K562 (cell line): ENCODE data around the gene RFPL3. TPM values are rescaled to one million over a fixed set of nuclear protein-coding genes. Genes with fewer than 3 reads are reported as not detected.

Source experiments
- ATAC-seq: fragments of 200-7000 bp; cut with Tn5 transposase; 3 replicates; pipeline ENCODE4 v1.9.1; 2020; ENCODE audit warnings: moderate library complexity
- BruUV-seq: library from RNA; stranded (reverse); fragments of 400-500 nt; replicated peaks from 2 replicates; lab custom pipeline; 2021; lab: Mats Ljungman, UMichigan
- CTCF ChIA-PET: fragments of 300-600 bp; formaldehyde crosslinking; extraction: SDS; loops from one replicate; lab custom pipeline; 2021; ENCODE audit warnings: low intra/inter-chr PET ratio; lab: Yijun Ruan, JAX
- POLR2A ChIA-PET: fragments of 300-600, 350-650 bp; sonication (Branson Sonifier 250); formaldehyde crosslinking; extraction: SDS; loops from one replicate; lab custom pipeline; 2021; ENCODE audit warnings: antibody characterized with exemption, inconsistent platforms; lab: Yijun Ruan, JAX
- DNase-seq, 4 experiments: peaks; one replicate each; pipeline versions ENCODE4 v3.0.0 to v3.0.0-alpha.2; 2011 to 2018; ENCODE audit warnings: low spot score in 3 of 4, mixed read lengths in 3 of 4; ENCODE audit errors: extremely low read depth in 1 of 4
- FAIRE-seq: peaks from 2 replicates; lab custom pipeline; 2011; peaks lifted over from hg19 to GRCh38; lab: Jason Lieb, UNC
- H2AFZ ChIP-seq: 2 replicates; pipeline ENCODE4 v1.6.0; 2011; ENCODE audit warnings: low read depth, low read length, control low read depth, inconsistent platforms
- H3K27ac ChIP-seq: fragments of 200-600 bp; 3 replicates; pipeline ENCODE4 v1.8.0; 2011; ENCODE audit warnings: low read depth, mild to moderate bottlenecking, control low read depth, inconsistent platforms, low read length, moderate library complexity, mixed read lengths; ENCODE audit errors: extremely low read depth
- H3K27me3 ChIP-seq, 2 experiments: fragments of 300-600 bp in 1 of 2; 2 replicates in 1 of 2; 3 replicates in 1 of 2; pipeline versions ENCODE4 v1.6.0 to v1.8.0; 2011; ENCODE audit warnings: inconsistent platforms in 2 of 2, low read length in 2 of 2, mild to moderate bottlenecking in 1 of 2, mixed read lengths in 1 of 2, moderate library complexity in 1 of 2; ENCODE audit not compliant: control insufficient read depth in 2 of 2, insufficient read depth in 2 of 2
- H3K36me3 ChIP-seq: fragments of 300-600 bp; 3 replicates; pipeline ENCODE4 v1.8.0; 2011; ENCODE audit warnings: mild to moderate bottlenecking, low read length, inconsistent platforms; ENCODE audit not compliant: control insufficient read depth, insufficient read depth
- H3K4me1 ChIP-seq, 2 experiments: fragments of 200-600 bp in 1 of 2; replicated peaks in 1 of 2; 2 replicates in 1 of 2; 3 replicates in 1 of 2; pipeline versions ENCODE4 v1.5.1 to v1.8.0; 2011; ENCODE audit warnings: inconsistent platforms in 2 of 2, low read length in 2 of 2, mild to moderate bottlenecking in 1 of 2, mixed read lengths in 1 of 2, moderate library complexity in 1 of 2; ENCODE audit not compliant: control insufficient read depth in 2 of 2, insufficient read depth in 2 of 2
- H3K4me2 ChIP-seq: 2 replicates; pipeline ENCODE4 v1.6.1; 2011; ENCODE audit warnings: low read length, control low read depth, inconsistent platforms, mixed read lengths; ENCODE audit not compliant: insufficient read depth
- H3K4me3 ChIP-seq: fragments of 200-600 bp; sonication (generic), shearing (Covaris generic); 2 replicates; pipeline ENCODE4 v1.5.1; 2016; ENCODE audit warnings: control low read depth, inconsistent platforms
- H3K79me2 ChIP-seq: fragments of 200-600 bp; 3 replicates; pipeline ENCODE4 v1.8.0; 2011; ENCODE audit warnings: low read length, inconsistent platforms; ENCODE audit not compliant: control insufficient read depth, insufficient read depth
- H3K9ac ChIP-seq, 2 experiments: 2 replicates each; pipeline versions ENCODE4 v1.6.0 to v1.6.1; 2011; ENCODE audit warnings: low read depth in 2 of 2, low read length in 2 of 2, control low read depth in 1 of 2, inconsistent platforms in 1 of 2, mild to moderate bottlenecking in 1 of 2, mixed read lengths in 1 of 2; ENCODE audit not compliant: insufficient read depth in 1 of 2
- H3K9me1 ChIP-seq: one replicate; pipeline ENCODE4 v1.6.0; 2011; ENCODE audit warnings: inconsistent platforms, mild to moderate bottlenecking, low read length, moderate library complexity; ENCODE audit not compliant: control insufficient read depth, insufficient read depth
- H3K9me3 ChIP-seq: replicated peaks from 2 replicates; pipeline ENCODE4 v1.5.1; 2011; ENCODE audit warnings: low read depth, low read length, inconsistent platforms; ENCODE audit not compliant: control insufficient read depth, insufficient read depth
- H4K20me1 ChIP-seq: replicated peaks from 2 replicates; pipeline ENCODE4 v1.6.1; 2011; ENCODE audit warnings: low read length, inconsistent platforms, mixed read lengths; ENCODE audit not compliant: control insufficient read depth, insufficient read depth
- BDP1 ChIP-seq: IDR thresholded peaks from 3 replicates; pipeline ENCODE4 v1.6.1; 2011; ENCODE audit not compliant: insufficient read length, insufficient read depth
- ZC3H11A ChIP-seq: IDR thresholded peaks from 2 replicates; pipeline ENCODE4 v1.6.1; 2012; ENCODE audit warnings: low read depth, low read length, improper control_type of control experiment
- ZNF699 ChIP-seq: fragments of 250-450 bp; sonication (Bioruptor Pico); IDR thresholded peaks from 2 replicates; pipeline ENCODE4 v1.8.0; 2021; ENCODE audit warnings: mild to moderate bottlenecking, moderate library complexity; ENCODE audit not compliant: insufficient replicate concordance
- ZNF75A ChIP-seq: fragments of 450-650 bp; formaldehyde crosslinking; IDR thresholded peaks from 2 replicates; pipeline ENCODE4 v1.4.0; 2020; ENCODE audit warnings: mild to moderate bottlenecking
- WGBS: fragments of 100-300 bp; shearing (Covaris generic); methylation state at CpG from one replicate; pipeline ENCODE4 v1.1.6; 2016; ENCODE audit warnings: low coverage, mixed read lengths; ENCODE audit not compliant: insufficient coverage; ENCODE audit errors: missing lambda C conversion rate; 5-methylcytosine and 5-hydroxymethylcytosine counted together
- in situ Hi-C: fragments of 300-500 bp; cut with MboI; formaldehyde crosslinking; loops from 4 replicates; pipeline ENCODE4 v1.15.0; 2018; ENCODE audit warnings: inconsistent platforms, mixed read lengths
- intact Hi-C: fragments of 100-400 bp; cut with micrococcal nuclease; formaldehyde crosslinking; loops from 2 replicates; pipeline ENCODE4 v1.14.2; 2022
- polyA plus RNA-seq, 8 experiments: library from polyadenylated mRNA; depleted of rRNA in 4 of 8; stranded (reverse) in 5 of 8; unstranded in 3 of 8; fragments of >200 nt; fragmentation: Nextera tagmentation in 2 of 8; fragmentation: Illumina TruSeq in 1 of 8; extraction: Ambion mirVana in 2 of 8; extraction: Trizol in 1 of 8; gene quantifications; 2 replicates each; pipeline versions ENCODE4 v1.2.1 to v1.2.3, GENCODE V29; 2011 to 2014; ENCODE audit warnings: inconsistent platforms in 1 of 8, missing spikeins in 1 of 8
- total RNA-seq, 7 experiments: library from RNA; depleted of rRNA in 6 of 7; stranded (reverse); fragments of >200 nt in 6 of 7; fragmentation: Illumina TruSeq in 2 of 7; extraction: Trizol in 2 of 7; gene quantifications; 2 replicates each; pipeline versions ENCODE4 v1.2.1 to v1.2.3, GENCODE V29; 2011 to 2021; ENCODE audit warnings: low replicate concordance in 1 of 7
- TF ChIP-seq, protein P1 (sequence below), 2 experiments: fragments of 200-800 bp in 1 of 2; sonication (Bioruptor generic) in 1 of 2; sonication (generic) in 1 of 2; formaldehyde crosslinking in 1 of 2; IDR thresholded peaks in 1 of 2; conservative IDR thresholded peaks in 1 of 2; 2 replicates each; pipeline versions ENCODE4 v1.5.0 to v1.6.1; 2016 to 2020; ENCODE audit warnings: missing compliant biosample characterization in 1 of 2, missing genetic modification characterization in 1 of 2, missing genetic modification reagents in 1 of 2
- TF ChIP-seq, protein P2 (sequence below): sonication (generic); formaldehyde crosslinking; IDR thresholded peaks from 2 replicates; pipeline ENCODE4 v1.8.1; 2023; ENCODE audit warnings: mild to moderate bottlenecking, missing genetic modification reagents, moderate library complexity
- TF ChIP-seq, protein P3 (sequence below): sonication (generic); formaldehyde crosslinking; IDR thresholded peaks from 2 replicates; pipeline ENCODE4 v1.8.0; 2023; ENCODE audit warnings: missing genetic modification reagents, mild to moderate bottlenecking, borderline replicate concordance

Gene RFPL3
- total and polyA plus RNA-seq, 9 of the 15 experiments (the other 6 are each of a cell fraction or from before 2014, with no cell fraction given), result not detected

DNA sequence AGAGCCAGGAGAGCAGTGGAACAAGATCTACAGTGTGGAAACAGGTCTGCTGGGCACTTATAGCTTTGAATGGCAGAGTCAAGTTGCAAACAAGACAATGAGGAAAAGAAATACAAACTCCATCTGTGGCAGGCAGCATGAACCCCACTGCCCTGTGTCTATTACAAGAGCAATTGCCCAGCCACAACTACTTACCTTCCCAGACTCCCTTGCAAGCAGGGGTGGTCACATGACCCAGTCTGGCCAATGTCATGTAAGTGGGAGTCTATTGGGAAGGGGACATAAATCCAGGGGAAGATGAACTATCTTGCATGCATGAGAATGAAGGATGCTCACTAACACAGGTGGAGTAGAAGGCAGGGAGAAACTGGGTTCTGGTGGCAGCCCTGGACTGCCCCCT is 44.1 kb upstream of the RFPL3 start (continued):
- TF ChIP-seq, protein P1, sequence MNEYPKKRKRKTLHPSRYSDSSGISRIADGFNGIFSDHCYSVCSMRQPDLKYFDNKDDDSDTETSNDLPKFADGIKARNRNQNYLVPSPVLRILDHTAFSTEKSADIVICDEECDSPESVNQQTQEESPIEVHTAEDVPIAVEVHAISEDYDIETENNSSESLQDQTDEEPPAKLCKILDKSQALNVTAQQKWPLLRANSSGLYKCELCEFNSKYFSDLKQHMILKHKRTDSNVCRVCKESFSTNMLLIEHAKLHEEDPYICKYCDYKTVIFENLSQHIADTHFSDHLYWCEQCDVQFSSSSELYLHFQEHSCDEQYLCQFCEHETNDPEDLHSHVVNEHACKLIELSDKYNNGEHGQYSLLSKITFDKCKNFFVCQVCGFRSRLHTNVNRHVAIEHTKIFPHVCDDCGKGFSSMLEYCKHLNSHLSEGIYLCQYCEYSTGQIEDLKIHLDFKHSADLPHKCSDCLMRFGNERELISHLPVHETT (CRISPR knock-in tag; conservative IDR thresholded peaks at IDR 0.05 in 1 of 2, IDR thresholded peaks at IDR 0.05 in 1 of 2), result no peak
- TF ChIP-seq, all 486 proteins: peak for 2

GRCh38 chr22:32317524-32317923 is 40.1 kb upstream of the RFPL3 start:
- no TSS peak for BruUV-seq
- no peaks in the 10 kb centered on the region for H3K4me1 ChIP-seq
- in situ Hi-C loops, result no loop called here
- DNase-seq, result no peak
- no peaks in the 10 kb centered on the region for H3K9me3 ChIP-seq
- no peak overlapping the region for H3K4me2 ChIP-seq
- H3K79me2 ChIP-seq, result no peaks in the 10 kb centered on the region
- H3K9ac ChIP-seq, result no peak overlapping the region
- H4K20me1 ChIP-seq, result no peaks in the 10 kb centered on the region
- H3K27ac ChIP-seq, result no peak overlapping the region
- WGBS, result 0% methylated on average over 1 of the region's 1 CpG
- intact Hi-C loops, result no loop called here
- TF ChIP-seq ZNF699 (CRISPR knock-in tag) (no peak), BDP1 (no peak), ZC3H11A (no peak), ZNF75A (no peak)
- TF ChIP-seq, protein P2, sequence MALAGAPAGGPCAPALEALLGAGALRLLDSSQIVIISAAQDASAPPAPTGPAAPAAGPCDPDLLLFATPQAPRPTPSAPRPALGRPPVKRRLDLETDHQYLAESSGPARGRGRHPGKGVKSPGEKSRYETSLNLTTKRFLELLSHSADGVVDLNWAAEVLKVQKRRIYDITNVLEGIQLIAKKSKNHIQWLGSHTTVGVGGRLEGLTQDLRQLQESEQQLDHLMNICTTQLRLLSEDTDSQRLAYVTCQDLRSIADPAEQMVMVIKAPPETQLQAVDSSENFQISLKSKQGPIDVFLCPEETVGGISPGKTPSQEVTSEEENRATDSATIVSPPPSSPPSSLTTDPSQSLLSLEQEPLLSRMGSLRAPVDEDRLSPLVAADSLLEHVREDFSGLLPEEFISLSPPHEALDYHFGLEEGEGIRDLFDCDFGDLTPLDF, result no peak
- TF ChIP-seq, protein P3, sequence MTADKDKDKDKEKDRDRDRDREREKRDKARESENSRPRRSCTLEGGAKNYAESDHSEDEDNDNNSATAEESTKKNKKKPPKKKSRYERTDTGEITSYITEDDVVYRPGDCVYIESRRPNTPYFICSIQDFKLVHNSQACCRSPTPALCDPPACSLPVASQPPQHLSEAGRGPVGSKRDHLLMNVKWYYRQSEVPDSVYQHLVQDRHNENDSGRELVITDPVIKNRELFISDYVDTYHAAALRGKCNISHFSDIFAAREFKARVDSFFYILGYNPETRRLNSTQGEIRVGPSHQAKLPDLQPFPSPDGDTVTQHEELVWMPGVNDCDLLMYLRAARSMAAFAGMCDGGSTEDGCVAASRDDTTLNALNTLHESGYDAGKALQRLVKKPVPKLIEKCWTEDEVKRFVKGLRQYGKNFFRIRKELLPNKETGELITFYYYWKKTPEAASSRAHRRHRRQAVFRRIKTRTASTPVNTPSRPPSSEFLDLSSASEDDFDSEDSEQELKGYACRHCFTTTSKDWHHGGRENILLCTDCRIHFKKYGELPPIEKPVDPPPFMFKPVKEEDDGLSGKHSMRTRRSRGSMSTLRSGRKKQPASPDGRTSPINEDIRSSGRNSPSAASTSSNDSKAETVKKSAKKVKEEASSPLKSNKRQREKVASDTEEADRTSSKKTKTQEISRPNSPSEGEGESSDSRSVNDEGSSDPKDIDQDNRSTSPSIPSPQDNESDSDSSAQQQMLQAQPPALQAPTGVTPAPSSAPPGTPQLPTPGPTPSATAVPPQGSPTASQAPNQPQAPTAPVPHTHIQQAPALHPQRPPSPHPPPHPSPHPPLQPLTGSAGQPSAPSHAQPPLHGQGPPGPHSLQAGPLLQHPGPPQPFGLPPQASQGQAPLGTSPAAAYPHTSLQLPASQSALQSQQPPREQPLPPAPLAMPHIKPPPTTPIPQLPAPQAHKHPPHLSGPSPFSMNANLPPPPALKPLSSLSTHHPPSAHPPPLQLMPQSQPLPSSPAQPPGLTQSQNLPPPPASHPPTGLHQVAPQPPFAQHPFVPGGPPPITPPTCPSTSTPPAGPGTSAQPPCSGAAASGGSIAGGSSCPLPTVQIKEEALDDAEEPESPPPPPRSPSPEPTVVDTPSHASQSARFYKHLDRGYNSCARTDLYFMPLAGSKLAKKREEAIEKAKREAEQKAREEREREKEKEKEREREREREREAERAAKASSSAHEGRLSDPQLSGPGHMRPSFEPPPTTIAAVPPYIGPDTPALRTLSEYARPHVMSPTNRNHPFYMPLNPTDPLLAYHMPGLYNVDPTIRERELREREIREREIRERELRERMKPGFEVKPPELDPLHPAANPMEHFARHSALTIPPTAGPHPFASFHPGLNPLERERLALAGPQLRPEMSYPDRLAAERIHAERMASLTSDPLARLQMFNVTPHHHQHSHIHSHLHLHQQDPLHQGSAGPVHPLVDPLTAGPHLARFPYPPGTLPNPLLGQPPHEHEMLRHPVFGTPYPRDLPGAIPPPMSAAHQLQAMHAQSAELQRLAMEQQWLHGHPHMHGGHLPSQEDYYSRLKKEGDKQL, result no peak
- no peaks in the 10 kb centered on the region for H3K36me3 ChIP-seq
- no peaks in the 10 kb centered on the region for H3K9me1 ChIP-seq
- H3K27me3 ChIP-seq, result peaks cover 0 to 10% of the 10 kb centered on the region in 2 experiments; a peak in 3 of 5 replicates
- no peak overlapping the region for H2AFZ ChIP-seq
- ATAC-seq, result no peak
- no peak overlapping the region for H3K4me3 ChIP-seq
- ChIA-PET POLR2A (no interaction called here), CTCF (no interaction called here)
- no peak for FAIRE-seq
